GM21423 (cell line): ENCODE measurements around the gene AWAT2.
A peak's percentile ranks its signal among the peaks of the same experiment; 100 is the strongest.

Experiments
- ATAC-seq: cut with Tn5 transposase; IDR thresholded peaks from one replicate; pipeline ENCODE4 v1.9.1; 2021; ENCODE audit warnings: mild to moderate bottlenecking, moderate library complexity; ENCODE audit not compliant: unreplicated experiment

The AWAT2 gene

DNA sequence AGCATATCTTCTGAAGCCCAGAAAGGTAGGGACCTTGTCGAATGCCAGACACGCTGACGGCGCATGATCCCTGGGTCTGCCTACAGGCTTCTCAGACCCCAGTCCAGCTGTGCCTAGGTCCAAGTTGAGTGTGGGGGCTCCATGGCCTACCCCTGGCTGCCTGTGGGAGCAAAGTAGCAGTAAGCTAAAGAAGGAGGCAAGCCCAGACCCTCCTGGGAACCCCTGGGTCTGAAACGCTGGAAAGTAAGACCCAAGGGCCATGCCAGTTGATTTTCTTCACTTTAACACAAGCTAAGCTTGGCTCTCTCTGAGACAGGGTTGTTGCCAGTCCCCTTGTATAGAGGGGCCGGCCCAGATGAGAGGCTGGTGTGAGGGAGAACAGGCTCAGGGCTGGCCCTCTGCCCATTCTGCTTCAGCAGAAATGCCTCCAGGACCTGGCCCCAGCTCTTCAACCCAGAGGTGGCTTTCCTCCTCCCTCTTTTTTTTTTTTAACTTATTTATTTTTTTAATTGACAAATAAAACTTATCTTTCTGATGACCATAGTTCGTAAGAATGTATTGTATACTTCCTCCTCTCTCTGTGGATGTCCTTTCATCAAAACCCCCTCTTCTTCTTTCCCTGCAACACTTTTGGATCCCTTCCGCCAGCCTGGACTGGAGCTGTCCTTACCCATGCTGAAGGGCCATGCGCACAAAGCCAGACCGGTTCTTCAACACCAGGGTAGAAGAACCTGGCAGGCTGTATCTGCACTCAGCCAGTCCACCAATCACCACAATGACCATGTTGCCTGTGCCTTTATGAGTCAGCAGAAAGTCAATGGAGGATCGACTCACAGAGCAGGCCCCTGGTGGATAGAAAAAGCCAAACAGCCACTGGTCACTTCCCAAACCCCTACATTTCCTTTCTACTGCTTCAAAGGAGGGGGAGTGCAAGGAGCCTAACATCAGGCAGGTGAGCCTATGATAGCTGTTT is 7.1 kb downstream of the AWAT2 start:
- no peak for ATAC-seq

- no peak for ATAC-seq
These were observed 7.7 kb downstream of the AWAT2 start for GRCh38 chrX:70041993-70042392.

GRCh38 chrX:70039758-70040157 is 10.0 kb downstream of the AWAT2 start:
- no peak for ATAC-seq

DNA sequence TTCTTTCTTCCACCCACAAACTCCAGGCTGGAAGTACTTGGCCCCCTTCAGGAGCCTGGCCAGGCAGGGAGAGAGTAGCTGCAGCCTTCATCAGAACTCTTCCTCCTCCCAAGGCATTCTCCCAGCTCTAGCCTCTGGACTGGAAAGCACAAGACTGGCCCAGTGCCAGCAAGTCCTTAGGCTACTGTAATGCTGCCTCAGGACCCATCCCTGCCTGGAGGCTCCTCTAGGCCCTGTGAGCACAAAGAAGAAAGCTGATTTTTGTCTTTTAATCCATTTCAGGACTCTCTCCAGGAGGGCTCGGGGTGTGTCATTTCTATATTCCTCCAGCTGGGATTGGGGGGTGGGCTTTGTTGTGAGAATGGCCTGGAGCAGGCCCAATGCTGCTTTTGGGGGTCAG is 10.8 kb downstream of the AWAT2 start:
- ATAC-seq: no peak

DNA sequence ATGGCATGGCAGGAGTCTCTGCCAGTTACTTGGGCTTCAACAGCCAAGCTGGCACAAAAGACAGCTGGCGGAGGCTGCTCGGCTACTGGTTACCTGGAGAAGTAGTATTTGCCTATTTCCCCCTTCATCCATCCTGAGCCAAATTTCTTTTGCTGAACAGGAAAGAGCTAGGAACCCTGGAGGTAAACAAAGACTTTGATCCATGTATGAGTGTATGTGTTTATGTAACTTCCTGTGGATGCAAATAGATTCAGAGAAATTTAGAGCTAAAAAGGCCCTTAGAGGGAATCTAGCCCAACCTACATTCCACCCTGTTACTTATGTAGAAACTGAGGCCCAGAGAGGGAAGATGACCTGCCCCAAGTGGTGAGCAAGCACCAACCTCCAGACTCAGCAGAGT is 11.2 kb downstream of the AWAT2 start:
- ATAC-seq: no peak

DNA sequence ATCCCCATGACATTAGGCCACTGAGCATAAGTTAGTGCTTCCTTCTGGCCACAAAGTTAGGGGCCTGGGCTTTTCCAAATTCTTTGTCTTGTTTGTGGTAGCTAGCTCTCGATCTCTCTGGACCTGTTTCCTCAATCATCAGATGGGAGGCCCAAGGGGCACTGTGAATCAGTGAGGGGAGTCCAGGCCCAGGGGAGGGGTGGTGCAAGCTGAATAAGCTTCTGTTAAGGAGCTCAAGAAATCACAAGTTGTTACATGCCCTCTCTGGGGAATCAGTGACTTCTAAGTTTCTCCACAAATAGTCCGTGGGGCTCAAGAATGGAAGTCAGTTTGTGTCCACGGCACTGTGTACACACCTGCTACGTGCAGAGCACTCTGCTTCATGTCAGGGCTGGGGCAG is 15.1 kb downstream of the AWAT2 start:
- ATAC-seq: no peak

GRCh38 chrX:70033348-70034051 is 16.2 kb downstream of the AWAT2 start:
- peak; percentile 70 for ATAC-seq

DNA sequence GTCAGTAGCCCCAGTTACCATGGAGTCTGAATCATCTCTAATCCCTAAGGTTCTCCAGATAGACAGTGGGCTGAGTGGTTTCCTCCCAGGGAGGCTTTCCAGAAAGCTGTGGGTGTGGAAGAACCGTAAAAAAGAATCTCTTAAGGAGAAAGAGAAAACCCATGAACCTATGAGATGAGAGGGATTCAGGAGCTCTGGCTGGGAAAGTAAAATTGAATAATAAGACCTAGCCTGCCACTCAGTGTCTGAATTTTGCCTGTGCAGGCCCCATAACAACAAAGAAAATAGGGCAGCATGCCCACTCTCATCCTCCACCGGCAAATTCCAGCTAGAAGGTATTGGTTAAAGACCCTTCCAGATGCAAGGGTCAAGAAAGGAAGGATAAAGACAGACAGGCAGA is 16.9 kb downstream of the AWAT2 start:
- ATAC-seq: no peak

GRCh38 chrX:70030301-70030767 is 19.4 kb downstream of the AWAT2 start:
- ATAC-seq: peak; percentile 59

GRCh38 chrX:70029863-70030262 is 19.9 kb downstream of the AWAT2 start:
- no peak for ATAC-seq

GRCh38 chrX:70026851-70027200 is 22.9 kb downstream of the AWAT2 start:
- no peak for ATAC-seq

DNA sequence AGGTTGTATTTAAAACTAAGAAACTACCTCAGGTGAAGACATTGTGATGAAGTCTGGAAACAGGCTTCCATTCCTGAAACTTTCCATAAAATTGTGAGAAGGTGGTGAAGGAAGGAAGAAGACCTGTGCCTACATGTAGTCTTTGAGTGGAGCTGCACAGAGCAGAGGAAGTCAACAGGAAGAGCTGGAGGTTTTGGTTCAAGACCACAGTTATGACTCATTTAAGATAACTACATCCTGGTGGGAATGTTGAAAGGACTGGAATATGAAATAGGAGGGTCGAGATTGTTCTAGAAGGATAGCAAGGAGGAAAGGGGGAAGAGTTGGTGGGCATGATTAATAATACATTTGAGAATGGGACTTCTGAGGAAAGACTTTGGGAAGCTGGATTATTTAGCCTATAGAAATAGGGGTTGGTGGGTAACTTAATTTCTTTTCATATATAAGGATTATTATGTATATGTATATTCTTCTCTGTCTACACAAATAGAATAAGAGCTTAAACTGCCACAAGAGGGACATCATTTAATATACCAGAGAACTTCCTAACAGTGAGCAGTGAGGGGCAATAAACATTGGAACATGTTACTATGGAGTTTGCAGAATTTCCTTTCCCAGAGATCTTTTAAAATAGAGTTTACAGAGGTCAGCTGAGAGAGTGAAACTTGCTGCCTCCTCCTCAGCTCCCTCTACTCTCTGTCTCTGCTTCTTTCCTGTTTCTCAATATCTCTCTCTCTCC is 23.5 kb downstream of the AWAT2 start:
- ATAC-seq: no peak

DNA sequence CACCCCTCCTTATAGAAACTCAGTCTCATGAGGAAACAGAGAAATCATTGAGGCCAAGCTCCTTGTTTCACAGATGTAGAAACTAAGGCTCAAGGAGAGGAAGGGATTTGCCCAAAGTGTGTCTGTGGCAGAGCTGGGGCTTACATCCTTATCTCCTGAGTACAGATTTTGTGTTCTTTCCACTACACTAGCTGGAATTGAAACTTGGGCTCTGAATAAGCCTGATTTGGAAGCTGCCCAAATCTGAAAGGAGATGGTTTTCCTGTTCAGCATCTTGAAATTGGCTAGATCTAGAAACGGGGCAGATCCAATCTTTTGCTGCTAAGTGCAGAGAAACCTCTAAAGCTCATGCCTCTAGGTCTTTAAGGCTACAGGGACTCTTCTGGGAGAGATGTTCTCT is 24.3 kb downstream of the AWAT2 start:
- no peak for ATAC-seq

DNA sequence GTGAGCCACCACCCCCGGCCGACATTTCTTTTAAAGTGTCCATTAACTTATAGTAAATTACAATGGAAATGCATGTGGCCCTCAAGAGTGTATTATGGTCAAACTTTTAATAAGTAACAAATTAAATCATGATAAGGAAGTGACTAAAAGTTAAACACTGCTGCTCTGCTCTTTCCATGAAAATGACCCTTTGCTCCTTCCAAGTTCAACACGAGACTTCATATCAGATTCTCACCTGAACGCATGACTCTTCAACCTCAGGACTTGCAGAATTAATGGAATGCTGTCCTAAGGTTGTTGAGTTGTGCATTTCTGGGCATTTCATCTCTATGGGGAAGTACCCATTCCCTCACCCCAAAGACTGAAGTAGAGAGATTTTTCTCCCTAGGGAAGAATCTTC is 27.1 kb downstream of the AWAT2 start:
- no peak for ATAC-seq

GRCh38 chrX:70016513-70016912 is 33.2 kb downstream of the AWAT2 start:
- no peak for ATAC-seq

- no peak for ATAC-seq
These were observed 36.0 kb downstream of the AWAT2 start for GRCh38 chrX:70013466-70014381.

DNA sequence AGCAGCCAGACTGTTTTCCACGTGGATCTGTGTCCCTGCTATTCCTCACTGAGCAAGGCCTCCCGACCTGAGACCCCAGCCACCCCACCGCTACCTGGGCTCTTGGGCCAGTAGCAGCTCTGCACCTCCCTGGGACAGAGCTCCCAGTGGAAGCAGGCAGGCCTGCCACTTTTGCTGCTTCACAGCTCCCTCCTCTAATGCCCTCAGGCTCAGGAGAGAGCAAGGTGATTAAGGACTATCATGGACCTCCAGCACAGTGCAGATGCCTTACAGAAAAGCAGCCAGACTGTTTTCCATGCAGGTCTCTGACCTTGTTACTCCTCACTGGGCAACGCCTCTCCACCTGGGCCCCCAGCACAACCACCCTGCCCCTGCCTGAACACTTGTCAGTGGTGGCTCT is 37.0 kb downstream of the AWAT2 start:
- no peak for ATAC-seq

DNA sequence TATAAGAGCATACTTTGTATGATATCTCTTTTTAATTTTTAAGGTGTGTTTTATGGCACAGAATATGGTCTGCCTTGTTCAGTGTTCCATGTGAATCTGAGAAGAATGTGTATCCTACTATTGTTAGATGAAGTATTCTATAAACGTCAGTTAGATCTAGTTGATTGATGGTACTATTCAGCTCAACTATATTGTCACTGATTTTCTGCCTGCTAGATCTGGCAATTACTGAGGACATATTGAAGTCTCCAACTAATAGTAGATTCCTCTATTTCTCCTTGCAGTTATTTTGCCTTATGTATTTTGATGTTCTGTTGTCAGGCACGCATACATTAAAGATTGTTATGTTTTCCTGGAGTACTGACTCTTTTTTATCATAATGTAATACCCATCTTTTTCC is 39.8 kb downstream of the AWAT2 start:
- no peak for ATAC-seq

DNA sequence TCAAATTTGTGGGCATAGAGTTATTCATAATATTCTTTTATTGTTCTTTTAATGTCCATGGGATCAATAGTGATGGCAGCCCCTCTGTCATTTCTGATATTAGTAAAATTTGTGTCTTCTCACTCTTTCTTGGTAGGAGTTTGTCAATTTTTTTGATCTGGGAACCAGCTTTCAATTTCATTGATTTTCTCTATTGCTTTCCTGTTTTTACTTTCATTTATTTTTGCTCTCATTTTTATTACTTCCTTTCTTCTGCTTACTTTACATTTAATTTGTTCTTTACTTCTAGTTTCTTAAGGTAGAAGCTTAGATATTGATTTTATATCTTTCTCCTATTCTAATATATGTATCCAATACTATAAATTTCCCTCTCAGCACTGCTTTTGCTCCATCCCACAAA is 40.7 kb downstream of the AWAT2 start:
- ATAC-seq: no peak

DNA sequence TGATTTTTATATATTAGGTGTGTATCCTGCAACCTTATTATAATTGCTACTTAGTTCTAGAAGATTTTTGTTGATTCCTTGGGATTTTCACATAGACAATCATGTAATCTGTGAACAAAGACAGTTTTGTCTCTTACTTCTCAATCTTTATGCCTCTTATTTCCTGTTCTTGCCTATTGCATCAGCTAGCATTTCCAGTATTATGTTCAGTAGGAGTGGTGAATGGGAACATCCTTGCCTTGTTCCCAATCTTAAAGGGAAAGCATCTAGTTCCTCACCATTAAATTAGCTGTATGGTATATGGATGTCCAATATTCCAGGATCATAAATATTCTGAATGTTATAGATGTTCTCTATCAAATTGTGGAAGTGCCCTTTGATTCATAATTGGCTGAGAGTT is 41.8 kb downstream of the AWAT2 start:
- no peak for ATAC-seq
